NCI-H345 (cell line): ENCODE measurements around the gene HMCN1.
A peak's percentile ranks its signal among the peaks of the same experiment; 100 is the strongest.

Experiments
- DNase-seq: peaks from one replicate; lab custom pipeline; 2025; lab: John Stamatoyannopoulos, UW

The HMCN1 gene

DNA sequence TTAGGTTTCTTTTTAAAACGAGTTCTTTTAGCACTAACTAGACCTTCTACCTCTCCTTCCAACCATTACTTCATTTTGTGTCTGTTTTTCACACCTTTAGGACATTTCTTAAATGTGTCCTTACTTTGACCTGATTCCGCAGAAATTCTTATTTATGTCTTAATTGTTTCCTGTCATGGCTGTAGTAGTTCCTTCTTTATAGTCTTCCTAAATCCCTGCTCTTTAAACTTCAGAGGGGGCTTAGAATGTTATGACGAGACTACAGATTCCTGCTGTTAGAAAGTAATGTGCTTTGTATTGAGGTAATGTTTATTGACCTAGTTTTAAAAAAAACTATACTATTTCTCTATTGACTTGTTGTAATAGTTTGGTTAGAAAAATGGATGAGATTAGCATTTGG lies 70.4 kb downstream of the HMCN1 start:
- no peak for DNase-seq

GRCh38 chr1:185807275-185807674 lies 73.1 kb downstream of the HMCN1 start:
- DNase-seq, result no peak

GRCh38 chr1:185808631-185809030 lies 74.4 kb downstream of the HMCN1 start:
- no peak for DNase-seq

GRCh38 chr1:185811073-185811709 lies 77.0 kb downstream of the HMCN1 start:
- DNase-seq, result no peak

GRCh38 chr1:185812934-185813333 lies 78.7 kb downstream of the HMCN1 start:
- DNase-seq, result no peak

DNA sequence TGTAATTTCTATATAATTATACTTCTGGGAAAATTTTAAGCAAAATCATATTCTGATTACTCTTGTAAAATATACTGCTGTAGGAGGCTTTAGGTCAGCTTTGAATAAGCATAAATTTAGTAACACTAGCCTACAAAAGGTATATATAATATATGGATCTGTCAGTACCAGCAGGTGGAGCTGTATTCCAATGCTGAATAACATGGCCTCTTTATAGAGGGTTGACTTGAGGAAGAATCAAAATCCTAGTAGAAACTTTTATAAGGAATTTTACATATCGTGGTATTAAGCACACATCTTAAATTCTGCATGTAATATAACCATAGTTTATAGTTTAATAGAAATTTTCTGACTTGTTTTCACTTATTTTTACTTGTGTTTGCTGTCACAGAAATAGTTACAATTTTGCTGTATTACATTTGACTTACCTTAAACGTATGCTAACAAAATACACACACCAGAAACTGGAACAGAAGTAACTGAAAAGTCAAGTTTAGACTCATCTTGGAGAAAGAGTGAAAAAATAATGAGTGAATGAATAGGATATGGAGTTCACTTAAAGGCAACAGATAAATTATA lies 79.3 kb downstream of the HMCN1 start:
- peak; percentile 50 for DNase-seq

- DNase-seq, result no peak
These were observed 82.3 kb downstream of the HMCN1 start for GRCh38 chr1:185816460-185816859.

- no peak for DNase-seq
These were observed 85.6 kb downstream of the HMCN1 start for GRCh38 chr1:185819798-185820197.

DNA sequence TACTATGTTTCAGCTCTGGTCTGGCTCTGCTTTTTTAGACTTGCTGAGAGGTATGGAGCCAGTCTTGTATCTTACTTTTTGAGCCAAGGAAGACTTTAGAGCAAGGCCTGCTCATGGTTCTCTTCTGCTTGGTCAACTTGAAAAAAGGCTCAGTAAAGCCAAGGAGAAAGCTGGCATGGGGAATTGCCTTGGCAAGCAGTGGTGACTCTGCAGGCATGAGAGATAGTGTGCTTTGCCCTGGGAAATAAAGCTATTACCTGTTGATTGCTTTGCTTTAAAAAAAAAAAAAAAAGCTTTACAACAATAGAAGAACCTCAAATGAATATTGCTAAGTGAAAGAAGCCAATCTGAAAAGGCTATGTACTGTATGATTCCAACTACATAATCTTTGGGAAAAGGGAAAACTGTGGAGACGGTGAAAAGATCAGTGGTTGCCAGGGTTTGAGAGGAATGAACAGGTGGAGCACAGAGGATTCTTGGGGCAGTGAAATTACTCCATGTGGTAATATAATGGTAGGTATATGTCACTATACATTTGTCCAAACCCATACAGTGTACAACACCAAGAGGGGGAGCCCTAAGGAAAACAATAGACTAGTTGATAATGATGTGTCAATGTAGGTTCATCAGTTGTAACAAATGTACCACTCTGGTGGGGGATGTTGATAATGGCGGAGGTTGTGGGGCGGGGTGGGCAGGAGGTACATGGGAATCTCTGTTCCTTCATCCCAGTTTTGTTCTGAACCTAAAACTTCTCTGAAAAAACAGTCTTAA lies 87.6 kb downstream of the HMCN1 start:
- DNase-seq, result no peak

DNA sequence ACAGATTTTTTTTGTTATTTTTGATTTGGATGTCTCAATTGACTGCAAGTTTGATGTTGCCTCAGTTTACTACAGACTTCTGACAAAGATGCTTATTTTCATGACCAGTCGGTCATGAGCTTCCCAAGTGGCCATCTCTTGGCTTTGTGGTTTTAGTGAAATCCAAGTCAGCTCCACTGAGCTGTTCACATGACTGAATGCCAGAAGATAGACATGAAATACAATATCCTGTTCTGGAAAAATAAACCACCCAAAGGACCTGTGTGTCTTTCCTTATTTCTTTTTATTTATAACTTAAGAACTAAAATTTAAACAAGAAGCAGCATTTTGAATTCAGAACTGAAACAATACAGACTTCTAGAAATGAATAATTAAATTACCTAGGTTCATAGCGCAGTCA lies 89.3 kb downstream of the HMCN1 start:
- no peak for DNase-seq

DNA sequence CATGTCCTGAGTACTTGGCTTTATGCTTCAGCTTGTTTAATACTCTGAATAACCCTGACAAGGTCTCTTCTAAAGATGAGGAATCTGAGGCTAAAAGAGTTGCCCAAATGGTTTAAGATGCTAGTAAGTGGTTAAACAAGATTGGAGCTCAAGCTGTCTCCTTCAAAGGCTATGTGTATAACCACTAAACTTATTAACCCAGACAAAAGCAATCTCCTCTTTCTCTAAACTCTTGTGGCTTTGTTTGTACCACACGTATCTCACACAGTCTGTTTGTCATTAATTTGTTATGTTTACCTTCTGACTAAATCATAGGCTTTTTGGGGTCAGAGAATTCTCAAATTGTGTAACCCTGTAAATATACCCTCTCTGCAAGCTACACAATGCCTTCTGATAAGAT lies 89.9 kb downstream of the HMCN1 start:
- DNase-seq, result no peak

DNA sequence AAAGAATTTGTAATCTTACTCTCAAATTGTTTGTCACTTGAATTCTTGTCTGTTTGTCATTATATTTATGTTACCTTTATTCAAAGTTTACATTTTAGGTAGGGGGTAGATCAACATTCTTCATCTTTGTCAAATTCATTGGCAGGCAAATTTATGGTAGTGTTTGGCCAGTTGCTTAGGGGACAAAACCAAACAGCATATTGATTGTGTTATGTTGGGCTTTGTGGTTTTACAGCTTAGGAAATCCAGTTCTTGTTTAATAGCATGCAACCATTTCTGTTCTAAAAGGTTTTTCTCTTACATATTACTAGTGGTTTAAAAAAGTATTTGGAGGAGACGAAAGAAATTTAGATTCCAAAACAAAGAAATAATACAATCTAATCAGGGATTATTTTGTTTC lies 91.4 kb downstream of the HMCN1 start:
- DNase-seq, result no peak

GRCh38 chr1:185834371-185834905 lies 100.2 kb downstream of the HMCN1 start:
- no peak for DNase-seq

- DNase-seq, result no peak
These were observed 101.0 kb downstream of the HMCN1 start for GRCh38 chr1:185835191-185835590.

DNA sequence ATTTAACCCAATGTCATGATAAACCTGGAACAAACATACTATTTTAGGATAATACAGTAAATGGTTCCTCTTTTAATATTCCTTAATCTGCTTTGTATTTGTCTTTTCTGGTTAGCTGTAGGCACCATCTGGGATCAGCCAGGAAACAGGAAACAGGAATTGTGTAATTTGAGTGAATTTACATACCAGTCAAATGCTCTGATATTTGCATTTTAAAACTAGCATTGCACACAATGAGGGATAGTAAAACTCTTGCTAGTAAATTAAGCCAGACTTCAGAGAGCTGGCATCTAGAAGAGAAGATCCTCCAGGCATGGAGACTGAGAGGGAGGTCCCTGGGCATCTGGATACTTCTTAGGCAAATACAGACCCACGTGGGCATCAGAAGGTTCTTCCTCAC lies 103.5 kb downstream of the HMCN1 start:
- no peak for DNase-seq

- no peak for DNase-seq
These were observed 103.9 kb downstream of the HMCN1 start for GRCh38 chr1:185838111-185838510.

- DNase-seq, result no peak
These were observed 106.7 kb downstream of the HMCN1 start for GRCh38 chr1:185840880-185841279.

DNA sequence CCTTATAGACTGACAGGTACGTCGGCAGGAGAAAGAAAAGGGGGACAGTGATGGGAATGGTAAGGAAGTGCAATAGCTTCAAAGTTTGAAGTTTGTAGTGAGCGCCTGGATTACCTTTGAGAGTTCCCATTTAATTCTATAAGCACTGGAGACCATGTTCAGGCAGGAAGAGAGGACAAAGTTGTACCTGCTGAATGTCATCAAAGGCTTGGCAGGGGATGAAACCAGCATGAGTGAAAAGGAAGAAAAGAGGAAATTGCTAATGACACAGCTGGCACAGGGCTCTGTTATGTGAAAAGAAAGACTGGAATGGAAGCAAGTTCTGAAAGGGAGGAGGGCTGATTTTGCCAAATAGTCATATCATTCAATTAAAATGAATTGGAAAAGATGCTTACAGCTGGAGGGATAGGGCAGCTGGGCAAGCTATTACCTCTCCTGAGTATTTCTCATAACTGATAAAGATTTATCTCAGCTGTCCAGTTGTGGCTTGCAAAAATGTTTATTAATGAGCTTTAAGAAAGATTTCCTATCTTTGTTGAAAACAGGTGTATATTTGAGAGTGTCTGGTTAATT lies 109.2 kb downstream of the HMCN1 start:
- DNase-seq, result no peak

DNA sequence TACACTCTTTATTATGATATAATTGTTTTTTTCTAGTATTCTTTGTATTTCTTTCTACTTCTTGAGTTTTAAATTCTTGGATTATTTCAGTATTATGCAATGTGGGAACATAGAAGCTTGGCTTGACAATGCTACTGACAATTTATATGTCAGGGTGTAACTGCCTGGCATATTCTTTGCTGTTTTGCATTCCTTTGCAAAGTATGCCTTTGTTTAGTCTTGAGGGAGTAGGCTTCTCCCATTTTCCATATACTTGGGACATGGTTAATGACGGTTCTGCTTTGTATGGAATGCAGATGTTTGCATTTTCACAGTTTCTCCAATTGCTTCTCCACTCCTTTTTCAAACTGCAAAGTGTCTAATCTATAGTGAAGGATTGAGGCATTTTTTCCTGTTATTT lies 109.8 kb downstream of the HMCN1 start:
- DNase-seq, result no peak

DNA sequence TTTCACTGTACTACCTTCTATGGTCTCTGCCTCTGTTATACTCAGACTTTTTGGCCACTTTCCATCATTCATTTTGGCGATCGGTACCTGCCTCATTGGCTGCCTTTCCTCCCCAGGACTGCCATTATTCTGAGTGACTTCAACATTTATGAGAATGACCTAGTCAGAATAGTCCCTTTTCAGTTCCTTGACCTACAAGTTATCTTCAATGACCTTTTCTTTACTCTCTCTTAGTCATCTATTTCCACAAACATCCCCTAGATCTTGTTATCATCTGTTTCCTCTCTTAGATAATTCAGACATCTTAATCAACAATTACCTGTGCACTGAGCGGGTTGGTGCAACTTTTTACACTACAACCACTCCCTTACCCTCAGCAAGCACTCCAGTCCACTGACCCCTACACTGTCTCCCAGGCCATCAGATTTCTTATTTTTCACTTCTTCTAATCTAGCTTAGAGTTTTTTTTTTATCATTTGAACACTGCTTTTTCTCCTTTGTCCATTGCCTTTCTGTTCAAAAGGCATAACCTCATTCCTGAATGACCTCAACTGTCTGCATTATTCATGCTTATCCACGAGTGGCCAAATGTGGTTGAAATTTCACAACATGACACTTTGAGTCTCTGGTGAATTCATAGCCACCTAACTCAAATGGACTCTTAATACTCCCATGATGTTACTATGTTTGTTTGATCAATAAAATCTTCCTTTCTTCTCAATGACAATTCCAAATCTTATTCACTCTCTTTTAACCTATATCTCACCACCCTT lies 112.7 kb downstream of the HMCN1 start:
- no peak for DNase-seq

DNA sequence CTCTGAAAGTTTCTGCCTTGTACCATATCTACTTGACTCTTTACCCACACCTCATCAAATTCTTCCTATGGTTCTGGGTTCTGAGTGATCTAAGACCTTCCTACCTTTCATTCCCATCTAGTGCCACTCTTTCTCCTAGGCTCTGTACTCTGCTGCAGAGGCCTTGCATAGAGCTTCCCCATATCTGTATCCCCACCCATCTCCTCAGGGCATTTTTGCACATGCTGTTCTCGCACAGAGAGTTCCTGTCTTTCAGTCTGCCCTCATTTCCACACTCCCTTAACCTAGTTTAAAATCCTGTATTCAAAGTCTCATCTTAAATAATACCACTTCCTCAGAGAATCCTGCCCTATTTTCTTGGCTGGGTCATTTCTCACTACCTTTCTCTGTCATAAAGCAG lies 114.8 kb downstream of the HMCN1 start:
- no peak for DNase-seq

GRCh38 chr1:185850366-185850765 lies 116.2 kb downstream of the HMCN1 start:
- no peak for DNase-seq
